Measurements from ENCODE around the gene NR2F1. TPM values are rescaled to one million over a fixed set of nuclear protein-coding genes. Genes with fewer than 3 reads are reported as not detected.

NR2F1 gene
- total RNA-seq, 1 donor from 2014 or later, result 42.6 TPM

DNA sequence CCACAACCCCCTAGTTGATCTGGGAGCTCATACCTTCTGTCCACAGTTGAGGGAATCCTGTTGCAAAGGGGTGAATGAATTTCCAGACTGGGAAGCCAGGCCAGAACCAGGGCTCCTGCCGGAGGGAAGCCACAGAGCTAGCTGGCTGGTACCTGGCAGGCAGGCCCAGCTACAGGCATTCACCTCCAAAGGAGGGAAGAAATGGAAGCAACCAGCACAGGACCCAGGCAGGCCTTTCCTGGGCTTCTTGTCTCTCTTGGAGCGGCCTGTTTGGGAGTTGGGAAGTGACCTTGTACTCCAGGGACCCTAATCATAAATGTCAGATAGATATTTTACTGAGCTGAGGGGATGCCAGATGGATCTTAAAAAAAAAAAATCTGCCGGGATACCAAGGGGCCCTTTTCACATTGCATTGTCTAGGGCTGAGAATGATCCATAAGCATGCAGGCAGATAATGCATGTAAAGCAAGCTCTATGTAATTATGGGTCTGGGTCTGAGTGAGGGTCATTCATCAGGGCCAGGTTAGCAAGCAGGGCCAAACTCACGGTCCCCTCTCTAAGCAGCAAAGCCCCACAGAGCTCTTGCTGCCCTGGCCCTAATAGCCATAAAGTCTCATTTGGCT lies 8.4 kb downstream of the NR2F1 start:
- Histone ChIP-seq H3K36me3 (no peaks in the 10 kb centered on the region), H3K27me3 (ENCODE audit: low read depth) (peaks cover 62% of the 10 kb centered on the region), H3K27ac (no peak overlapping the region), H3K4me1 (peaks cover 1% of the 10 kb centered on the region), H3K4me3 (no peak overlapping the region), H3K9me3 (no peaks in the 10 kb centered on the region)
- intact Hi-C loops (cut with DNase I), result no loop called here
- DNase-seq (no peak), ATAC-seq (no peak)
- TF ChIP-seq, protein P1, sequence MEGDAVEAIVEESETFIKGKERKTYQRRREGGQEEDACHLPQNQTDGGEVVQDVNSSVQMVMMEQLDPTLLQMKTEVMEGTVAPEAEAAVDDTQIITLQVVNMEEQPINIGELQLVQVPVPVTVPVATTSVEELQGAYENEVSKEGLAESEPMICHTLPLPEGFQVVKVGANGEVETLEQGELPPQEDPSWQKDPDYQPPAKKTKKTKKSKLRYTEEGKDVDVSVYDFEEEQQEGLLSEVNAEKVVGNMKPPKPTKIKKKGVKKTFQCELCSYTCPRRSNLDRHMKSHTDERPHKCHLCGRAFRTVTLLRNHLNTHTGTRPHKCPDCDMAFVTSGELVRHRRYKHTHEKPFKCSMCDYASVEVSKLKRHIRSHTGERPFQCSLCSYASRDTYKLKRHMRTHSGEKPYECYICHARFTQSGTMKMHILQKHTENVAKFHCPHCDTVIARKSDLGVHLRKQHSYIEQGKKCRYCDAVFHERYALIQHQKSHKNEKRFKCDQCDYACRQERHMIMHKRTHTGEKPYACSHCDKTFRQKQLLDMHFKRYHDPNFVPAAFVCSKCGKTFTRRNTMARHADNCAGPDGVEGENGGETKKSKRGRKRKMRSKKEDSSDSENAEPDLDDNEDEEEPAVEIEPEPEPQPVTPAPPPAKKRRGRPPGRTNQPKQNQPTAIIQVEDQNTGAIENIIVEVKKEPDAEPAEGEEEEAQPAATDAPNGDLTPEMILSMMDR (IDR thresholded peaks at IDR 0.05), result no peak

DNA sequence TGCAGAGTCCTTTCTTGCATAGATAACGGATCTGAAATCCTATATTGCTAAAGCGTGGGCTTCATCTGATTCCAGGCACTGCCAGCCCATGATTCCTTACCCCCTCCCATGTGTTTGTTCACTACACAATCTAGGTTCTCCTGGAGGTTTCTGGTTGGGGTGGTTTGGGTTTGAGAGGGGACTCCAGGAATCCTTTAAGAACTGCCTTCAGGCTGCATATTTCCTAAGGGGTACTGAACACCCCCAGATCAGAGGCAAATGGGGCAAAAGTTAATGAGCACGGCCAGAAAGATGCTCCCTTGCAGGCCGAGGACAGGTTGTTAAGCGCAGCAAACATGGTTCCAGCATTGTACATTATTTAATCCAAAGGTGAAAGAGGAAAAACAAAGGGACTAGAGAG lies 9.9 kb downstream of the NR2F1 start:
- H3K9me3 ChIP-seq, result no peaks in the 10 kb centered on the region
- H3K27me3 ChIP-seq (ENCODE audit: low read depth), result peaks cover 62% of the 10 kb centered on the region
- intact Hi-C loops (cut with DNase I), result no loop called here
- TF ChIP-seq, protein P1 (IDR thresholded peaks at IDR 0.05), result no peak
- no peak for DNase-seq
- peaks cover 16% of the 10 kb centered on the region for H3K4me1 ChIP-seq
- no peak for ATAC-seq
- H3K36me3 ChIP-seq, result no peaks in the 10 kb centered on the region
- H3K27ac ChIP-seq, result no peak overlapping the region
- no peak overlapping the region for H3K4me3 ChIP-seq

DNA sequence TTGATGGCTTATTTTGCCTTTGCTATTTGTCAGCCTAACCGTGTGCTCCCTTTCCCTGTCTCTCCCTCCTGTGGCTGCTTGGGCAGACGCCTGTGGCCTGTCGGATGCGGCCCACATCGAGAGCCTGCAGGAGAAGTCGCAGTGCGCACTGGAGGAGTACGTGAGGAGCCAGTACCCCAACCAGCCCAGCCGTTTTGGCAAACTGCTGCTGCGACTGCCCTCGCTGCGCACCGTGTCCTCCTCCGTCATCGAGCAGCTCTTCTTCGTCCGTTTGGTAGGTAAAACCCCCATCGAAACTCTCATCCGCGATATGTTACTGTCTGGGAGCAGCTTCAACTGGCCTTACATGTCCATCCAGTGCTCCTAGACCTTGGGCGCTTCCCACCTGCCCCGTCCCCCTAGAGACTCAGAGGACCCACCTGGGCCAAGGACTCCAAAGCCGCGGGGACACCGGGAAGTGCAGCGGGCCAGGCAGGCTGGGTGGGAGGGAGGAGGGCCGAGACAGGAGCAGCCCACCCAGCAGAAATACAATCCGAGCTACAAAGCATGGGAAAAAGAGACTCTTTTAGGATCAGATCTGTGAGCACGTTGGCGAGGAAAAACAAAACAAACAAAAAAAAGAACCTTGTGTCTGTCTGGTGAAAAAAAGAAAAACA lies 10.6 kb downstream of the NR2F1 start:
- Histone ChIP-seq H3K27me3 (ENCODE audit: low read depth) (peaks cover 66% of the 10 kb centered on the region), H3K36me3 (no peaks in the 10 kb centered on the region), H3K4me1 (peaks cover 16% of the 10 kb centered on the region), H3K4me3 (peak overlapping the region; percentile 7), H3K9me3 (no peaks in the 10 kb centered on the region), H3K27ac (peak overlapping the region; percentile 56)
- TF ChIP-seq, protein P1 (IDR thresholded peaks at IDR 0.05), result no peak
- ATAC-seq, result no peak
- no peak for DNase-seq
- intact Hi-C loops (cut with DNase I), result no loop called here

DNA sequence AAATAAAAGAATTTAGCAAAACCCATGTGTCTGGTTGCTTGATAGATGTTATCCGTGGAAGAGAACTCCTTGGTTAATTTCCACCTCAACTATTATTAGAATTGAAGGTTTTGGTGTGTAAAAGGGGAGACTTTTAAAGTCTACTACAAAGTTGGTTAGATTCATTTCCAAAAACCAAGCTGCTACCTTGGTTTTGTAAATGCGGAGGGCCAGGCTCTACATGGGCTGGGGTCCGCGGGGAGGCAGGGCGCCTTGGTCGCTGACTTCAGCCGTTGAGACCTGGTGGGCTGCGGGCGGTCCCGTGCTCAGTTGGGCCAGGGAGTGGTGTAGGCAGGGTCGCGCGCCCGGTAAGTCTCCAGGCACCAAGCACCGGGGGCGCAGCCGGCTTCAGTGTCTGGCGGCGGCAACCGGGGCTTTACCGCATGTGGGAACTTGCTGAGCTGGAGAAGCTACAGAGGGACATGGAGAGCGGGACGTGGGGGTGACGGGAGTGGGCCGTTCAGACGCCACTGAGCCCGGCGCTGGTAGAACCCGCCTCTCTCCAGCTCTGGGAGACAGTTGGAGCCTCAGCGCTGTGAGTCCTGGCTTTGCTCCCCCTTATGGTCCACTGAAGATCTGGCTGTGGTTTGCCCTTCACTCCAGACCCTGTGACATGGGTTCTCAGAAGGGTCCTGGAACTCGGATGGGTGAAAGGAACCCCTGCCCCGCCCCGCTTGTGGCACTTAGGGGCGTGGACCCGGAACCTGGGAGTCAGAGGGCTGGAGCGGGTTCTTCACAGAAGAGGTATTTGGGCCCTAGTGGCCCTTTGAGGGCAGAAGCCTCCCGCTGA lies 11.8 kb downstream of the NR2F1 start:
- ATAC-seq (peak in 1 of 2 donors; percentile 8), DNase-seq (no peak)
- TF ChIP-seq, protein P1 (IDR thresholded peaks at IDR 0.05), result no peak
- peaks cover 76% of the 10 kb centered on the region for H3K27me3 ChIP-seq (ENCODE audit: low read depth)
- no peaks in the 10 kb centered on the region for H3K9me3 ChIP-seq
- H3K4me1 ChIP-seq, result peaks cover 16% of the 10 kb centered on the region
- H3K36me3 ChIP-seq, result no peaks in the 10 kb centered on the region
- peak overlapping the region; percentile 8 for H3K4me3 ChIP-seq
- intact Hi-C loops (cut with DNase I), result no loop called here
- H3K27ac ChIP-seq, result peak overlapping the region; percentile 64

DNA sequence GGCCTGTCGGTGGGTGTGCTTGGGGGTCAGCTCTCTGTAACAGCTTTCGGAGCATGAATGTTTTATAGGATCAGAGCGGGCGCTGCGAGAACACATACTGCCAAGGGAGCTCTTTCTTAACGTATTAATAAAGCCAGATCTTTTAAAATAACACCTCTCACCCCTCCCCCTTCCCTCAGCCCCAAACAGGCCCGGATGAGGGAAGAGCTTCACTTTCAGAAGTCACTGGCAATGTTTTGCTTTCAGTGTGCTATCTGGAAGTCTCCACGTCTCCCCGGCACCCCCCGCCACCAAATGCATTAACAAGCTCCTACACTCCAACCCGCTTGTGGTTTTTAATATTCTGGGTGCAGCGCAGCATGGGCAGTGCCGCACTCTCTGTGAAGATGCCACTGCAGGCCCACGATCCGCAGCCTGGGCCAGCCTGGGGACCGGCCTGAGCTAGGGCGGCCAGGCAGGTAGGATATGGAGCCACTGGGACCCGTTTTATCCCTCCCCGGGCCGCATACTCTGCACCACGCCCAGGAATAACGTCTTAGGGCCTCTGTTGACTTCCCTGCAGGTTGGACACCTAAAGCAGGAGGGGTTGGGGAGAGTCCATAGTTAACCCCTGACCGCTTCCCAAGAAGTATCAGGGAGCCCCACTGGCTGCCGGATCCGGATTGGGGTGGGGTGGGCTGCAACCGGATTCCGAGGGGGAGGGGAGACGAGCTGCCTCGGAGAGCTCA lies 12.6 kb downstream of the NR2F1 start:
- Histone ChIP-seq H3K4me3 (no peak overlapping the region), H3K9me3 (no peaks in the 10 kb centered on the region), H3K27ac (peak overlapping the region; percentile 64), H3K27me3 (ENCODE audit: low read depth) (peaks cover 80% of the 10 kb centered on the region), H3K4me1 (peaks cover 16% of the 10 kb centered on the region), H3K36me3 (no peaks in the 10 kb centered on the region)
- ATAC-seq (no peak), DNase-seq (no peak)
- TF ChIP-seq, protein P1 (IDR thresholded peaks at IDR 0.05), result no peak
- intact Hi-C loops (cut with DNase I), result no loop called here
